Activated CD4-positive, alpha-beta memory T cell treated with anti-CD3 and anti-CD28 coated beads, Interleukin-2, amount 10 ng/mL, durations not matched to agents 7 days and 5 days (primary cell): ENCODE data around the gene CETP. TPM values are rescaled to one million over a fixed set of nuclear protein-coding genes. Genes with fewer than 3 reads are reported as not detected.
A peak's percentile ranks its signal among the peaks of the same experiment; 100 is the strongest.
"Not testable (repeated sequence)": the region's sequence is repeated elsewhere in the genome, so short reads cannot be mapped to it uniquely, and the experiment has no call there.

Experiments
- CTCF ChIA-PET: fragments of 350-600 bp; sonication (Branson Sonifier 250); formaldehyde crosslinking; loops from one replicate; lab custom pipeline; 2021; ENCODE audit warnings: antibody characterized with exemption, inconsistent platforms; lab: Charles Lee
- POLR2A ChIA-PET: fragments of 350-600 bp; sonication (Branson Sonifier 250); formaldehyde crosslinking; loops from one replicate; lab custom pipeline; 2021; ENCODE audit warnings: antibody characterized with exemption; lab: Charles Lee
- DNase-seq: peaks from one replicate; pipeline ENCODE4 v3.0.0-alpha.2; 2020
- H3K27ac Mint-ChIP-seq: one replicate; pipeline ENCODE4 v1.8.0; 2021; ENCODE audit warnings: mild to moderate bottlenecking, mixed read lengths
- H3K27me3 Mint-ChIP-seq: one replicate; pipeline ENCODE4 v1.8.0; 2021; ENCODE audit warnings: mixed read lengths
- H3K36me3 Mint-ChIP-seq: one replicate; pipeline ENCODE4 v1.8.0; 2021; ENCODE audit warnings: low read depth, mixed read lengths
- H3K4me1 Mint-ChIP-seq: one replicate; pipeline ENCODE4 v1.8.0; 2021; ENCODE audit warnings: mixed read lengths
- H3K4me3 Mint-ChIP-seq: one replicate; pipeline ENCODE4 v1.8.0; 2021; ENCODE audit warnings: mild to moderate bottlenecking, mixed read lengths
- H3K9me3 Mint-ChIP-seq: one replicate; pipeline ENCODE4 v1.8.0; 2021; ENCODE audit warnings: mixed read lengths
- total RNA-seq, 2 experiments: library from RNA; stranded (reverse); gene quantifications; one replicate each; pipeline ENCODE4 v1.2.3, GENCODE V29; 2021

CETP gene
- total RNA-seq, 2 experiments from 2014 or later: not detected

GRCh38 chr16:56929639-56930038, 32.1 kb upstream of the CETP start:
- H3K27me3 Mint-ChIP-seq: peaks cover 2% of the 10 kb centered on the region
- POLR2A ChIA-PET: interaction anchor here (3.0 to 6.6 kb wide), 2 partner anchors 10 to 15 kb away, joined by 18 to 140 read pairs; no protein-coding TSS in a partner anchor
- H3K4me1 Mint-ChIP-seq: peaks cover 18% of the 10 kb centered on the region
- peaks cover 23% of the 10 kb centered on the region for H3K36me3 Mint-ChIP-seq
- H3K27ac Mint-ChIP-seq: no peak overlapping the region
- no peak for DNase-seq
- no peaks in the 10 kb centered on the region for H3K9me3 Mint-ChIP-seq
- H3K4me3 Mint-ChIP-seq: no peak overlapping the region
- CTCF ChIA-PET: interaction anchor here (1.9 kb wide), 1 partner anchor 11 kb away, joined by 6 read pairs; no protein-coding TSS in a partner anchor

DNA sequence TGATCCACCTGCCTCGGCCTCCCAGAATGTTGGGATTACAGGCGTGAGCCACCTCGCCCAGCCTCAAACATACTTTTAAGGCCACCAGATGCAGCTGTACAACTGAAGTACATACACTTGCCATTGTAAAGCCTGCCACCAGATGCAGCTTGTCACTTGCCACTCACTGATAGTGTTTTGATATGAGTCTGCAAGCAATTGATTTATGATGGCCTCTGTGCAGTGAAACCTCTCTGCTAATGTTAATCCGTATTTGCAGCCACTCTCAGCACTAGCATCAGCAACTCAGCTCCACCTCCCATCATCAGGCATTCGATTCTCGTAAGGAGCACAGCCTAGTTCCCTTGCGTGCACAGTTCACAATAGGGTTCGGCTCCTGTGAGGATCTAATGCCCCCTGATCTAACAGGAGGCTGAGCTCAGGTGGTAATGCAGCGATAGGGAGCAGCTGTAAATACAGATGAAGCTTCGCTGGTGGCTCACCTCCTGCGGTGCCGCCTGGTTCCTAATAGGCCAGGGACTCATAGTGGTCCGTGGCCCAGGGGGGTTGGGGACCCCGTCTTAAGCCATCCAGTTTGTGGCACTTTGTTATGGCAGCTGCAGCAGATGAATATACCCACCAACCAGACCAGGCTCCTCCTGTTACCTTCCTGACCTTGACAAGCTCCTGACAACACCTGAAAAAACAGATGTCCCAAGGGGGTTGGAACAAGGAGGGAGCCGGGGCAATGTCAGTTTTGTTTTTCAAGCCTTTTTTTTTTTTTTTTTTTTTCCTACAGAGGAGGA, 31.1 kb upstream of the CETP start:
- H3K27ac Mint-ChIP-seq: peak overlapping the region; percentile 96
- H3K4me1 Mint-ChIP-seq: peaks cover 25% of the 10 kb centered on the region
- peaks cover 2% of the 10 kb centered on the region for H3K27me3 Mint-ChIP-seq
- H3K9me3 Mint-ChIP-seq: no peaks in the 10 kb centered on the region
- H3K4me3 Mint-ChIP-seq: peak overlapping the region; percentile 98
- POLR2A ChIA-PET: interaction anchor here (1.0 to 6.8 kb wide), 15 partner anchors 9 to 248 kb away, joined by 3 to 140 read pairs (median 9); partner anchors contain the start of genes NLRC5 and SLC12A3
- H3K36me3 Mint-ChIP-seq: peaks cover 33% of the 10 kb centered on the region
- no peak for DNase-seq
- CTCF ChIA-PET: interaction anchor here (0.9 to 1.9 kb wide), 3 partner anchors 10 to 61 kb away, joined by 3 to 6 read pairs (median 4); no protein-coding TSS in a partner anchor

DNA sequence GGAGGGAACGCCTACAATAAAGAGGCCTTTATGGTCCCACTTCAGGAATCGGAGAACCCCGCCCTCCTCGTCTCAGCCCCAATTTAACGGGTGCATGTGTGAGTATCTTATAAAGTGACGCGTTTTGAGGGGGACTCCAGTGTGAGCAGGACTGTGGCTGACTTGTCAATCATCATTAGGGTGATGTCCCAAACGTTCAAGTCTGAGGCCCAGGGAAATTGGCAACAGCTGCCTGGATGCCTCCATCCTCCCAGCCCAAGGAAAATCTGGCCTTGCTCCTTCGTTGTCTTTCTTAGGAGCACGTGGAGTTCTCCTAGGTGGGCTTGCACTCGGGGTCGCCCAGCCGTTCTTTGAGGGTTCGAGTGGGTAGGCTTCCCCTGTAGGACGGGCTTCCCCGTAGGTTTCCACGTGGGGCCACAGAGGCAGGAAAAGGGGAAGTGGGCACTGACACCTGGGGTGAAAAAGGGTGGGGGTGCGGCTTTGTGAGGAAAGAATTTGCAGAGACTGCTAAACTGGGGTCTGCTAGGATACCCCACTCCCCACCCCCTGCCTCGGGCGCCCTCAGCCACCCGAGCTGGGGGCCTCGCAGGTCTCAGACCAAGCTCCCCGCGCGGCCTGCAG, 30.4 kb upstream of the CETP start:
- H3K36me3 Mint-ChIP-seq: peaks cover 40% of the 10 kb centered on the region
- peak overlapping the region; percentile 96 for H3K27ac Mint-ChIP-seq
- CTCF ChIA-PET: interaction anchor here (0.9 to 1.9 kb wide), 3 partner anchors 11 to 62 kb away, joined by 3 to 6 read pairs (median 4); no protein-coding TSS in a partner anchor

DNA sequence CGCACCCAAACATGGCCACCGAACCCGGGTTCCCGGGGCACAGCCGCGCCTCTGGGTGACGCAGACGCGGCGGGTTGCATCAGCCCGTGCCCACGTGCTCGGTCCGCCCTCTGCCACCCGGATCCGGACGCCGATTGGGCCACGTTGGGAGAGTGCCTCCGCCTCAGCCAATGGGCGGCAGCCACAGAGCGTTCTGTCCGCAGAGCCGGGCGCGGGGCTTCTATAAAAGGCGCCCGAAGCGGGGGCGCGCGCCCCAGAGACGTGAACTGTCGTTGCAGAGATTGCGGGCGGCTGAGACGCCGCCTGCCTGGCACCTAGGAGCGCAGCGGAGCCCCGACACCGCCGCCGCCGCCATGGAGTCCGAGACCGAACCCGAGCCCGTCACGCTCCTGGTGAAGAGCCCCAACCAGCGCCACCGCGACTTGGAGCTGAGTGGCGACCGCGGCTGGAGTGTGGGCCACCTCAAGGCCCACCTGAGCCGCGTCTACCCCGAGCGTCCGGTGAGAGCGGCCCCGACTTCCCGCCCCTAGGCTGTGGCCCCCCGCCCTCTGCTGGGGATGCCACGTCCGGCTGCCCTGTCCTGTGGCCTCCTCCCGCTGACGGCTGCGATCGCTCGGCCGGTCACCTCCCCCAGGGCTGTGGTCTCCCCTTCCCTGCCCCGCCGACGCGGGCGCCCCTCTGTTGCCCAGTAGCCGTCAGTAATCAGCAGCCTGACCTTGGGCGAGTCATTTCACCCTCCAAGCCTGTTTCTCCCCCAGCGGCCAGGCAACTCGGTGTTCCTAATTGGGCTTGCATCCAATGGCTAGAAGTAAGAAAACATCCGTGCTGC, 29.6 kb upstream of the CETP start, which contains the start of gene HERPUD1:
TSS of gene HERPUD1 (plus strand) at position 251 of the 829 bp plus-strand sequence. CDS start at position 354, 103 bp downstream.
- no peaks in the 10 kb centered on the region for H3K9me3 Mint-ChIP-seq
- peaks cover 2% of the 10 kb centered on the region for H3K27me3 Mint-ChIP-seq
- ChIA-PET POLR2A (interaction anchor here (0.6 to 6.8 kb wide), 44 partner anchors 7 to 678 kb away, joined by 3 to 140 read pairs (median 4); partner anchors contain the start of genes NLRC5, NUDT21, OGFOD1 and SLC12A3), CTCF (interaction anchor here (0.9 to 1.6 kb wide), 2 partner anchors 11 to 63 kb away, joined by 3 to 4 read pairs; no protein-coding TSS in a partner anchor)
- peak; percentile 99 for DNase-seq
- H3K4me1 Mint-ChIP-seq: peaks cover 38% of the 10 kb centered on the region
- H3K4me3 Mint-ChIP-seq: peak within 1 kb of the TSS; percentile 98
- peak within 1 kb of the TSS; percentile 96 for H3K27ac Mint-ChIP-seq
- peaks cover 47% of the 10 kb centered on the region for H3K36me3 Mint-ChIP-seq

More for the DNA sequence above, 30.4 kb upstream of the CETP start:
- Mint-ChIP-seq H3K4me1 (peaks cover 31% of the 10 kb centered on the region), H3K9me3 (no peaks in the 10 kb centered on the region), H3K4me3 (peak overlapping the region; percentile 98), H3K27me3 (peaks cover 2% of the 10 kb centered on the region)
- POLR2A ChIA-PET: interaction anchor here (0.6 to 6.8 kb wide), 42 partner anchors 8 to 678 kb away, joined by 3 to 140 read pairs (median 4); partner anchors contain the start of genes NLRC5, NUDT21, OGFOD1 and SLC12A3
- no peak for DNase-seq

DNA sequence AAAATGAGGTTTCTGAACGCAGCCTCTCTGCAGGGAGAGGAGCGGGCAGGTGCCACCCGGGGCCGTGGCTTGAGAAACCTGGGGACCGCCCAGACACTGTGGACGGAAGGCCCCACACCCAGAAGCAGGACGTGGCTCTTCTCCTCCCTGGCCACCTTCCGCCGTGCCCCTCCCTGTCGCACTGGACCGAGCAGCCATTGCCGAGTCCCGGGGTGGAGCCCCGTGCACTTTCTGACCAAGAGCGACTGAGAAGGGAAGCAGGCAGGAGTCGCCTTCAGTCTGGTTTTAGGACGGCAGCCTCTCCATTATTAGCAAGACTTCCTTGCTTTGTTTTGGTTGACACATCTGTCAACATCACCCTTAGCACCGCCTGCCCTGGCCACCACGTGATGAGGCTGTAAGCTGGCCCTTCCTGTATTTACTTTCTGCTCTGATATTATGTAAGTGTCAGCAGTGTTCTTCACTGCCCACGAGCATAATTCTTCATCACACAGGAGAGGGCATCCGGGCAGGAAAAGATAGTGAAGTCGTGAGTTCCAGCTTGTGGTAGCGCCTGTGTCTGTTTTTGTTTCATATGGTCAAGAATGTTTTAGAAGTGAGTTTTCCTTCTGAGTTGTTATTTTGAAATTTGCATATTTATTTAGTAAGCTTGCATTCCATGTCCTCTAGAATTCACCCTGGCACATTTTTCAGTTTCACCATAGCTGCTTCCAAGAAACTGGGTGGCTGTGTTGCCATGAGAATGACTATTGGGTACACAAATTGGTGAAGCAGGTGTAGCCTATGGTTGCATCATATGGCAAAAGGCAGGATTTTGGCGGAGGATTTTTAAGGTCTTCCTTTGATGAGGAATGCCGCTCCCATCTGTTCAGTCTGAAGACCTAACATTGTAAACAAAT, 28.8 kb upstream of the CETP start:
- ChIA-PET CTCF (interaction anchor here (1.1 to 1.8 kb wide), 3 partner anchors 13 to 140 kb away, joined by 3 to 4 read pairs (median 3); no protein-coding TSS in a partner anchor), POLR2A (interaction anchor here (0.7 to 6.8 kb wide), 24 partner anchors 12 to 1066 kb away, joined by 3 to 140 read pairs (median 4); partner anchors contain the start of genes NLRC5, NUDT21, OGFOD1 and POLR2C)
- H3K36me3 Mint-ChIP-seq: peaks cover 56% of the 10 kb centered on the region
- peak overlapping the region; percentile 98 for H3K4me3 Mint-ChIP-seq
- H3K27ac Mint-ChIP-seq: peak overlapping the region; percentile 96
- DNase-seq: peak; percentile 62
- H3K9me3 Mint-ChIP-seq: no peaks in the 10 kb centered on the region
- H3K4me1 Mint-ChIP-seq: peaks cover 46% of the 10 kb centered on the region
- H3K27me3 Mint-ChIP-seq: no peaks in the 10 kb centered on the region

DNA sequence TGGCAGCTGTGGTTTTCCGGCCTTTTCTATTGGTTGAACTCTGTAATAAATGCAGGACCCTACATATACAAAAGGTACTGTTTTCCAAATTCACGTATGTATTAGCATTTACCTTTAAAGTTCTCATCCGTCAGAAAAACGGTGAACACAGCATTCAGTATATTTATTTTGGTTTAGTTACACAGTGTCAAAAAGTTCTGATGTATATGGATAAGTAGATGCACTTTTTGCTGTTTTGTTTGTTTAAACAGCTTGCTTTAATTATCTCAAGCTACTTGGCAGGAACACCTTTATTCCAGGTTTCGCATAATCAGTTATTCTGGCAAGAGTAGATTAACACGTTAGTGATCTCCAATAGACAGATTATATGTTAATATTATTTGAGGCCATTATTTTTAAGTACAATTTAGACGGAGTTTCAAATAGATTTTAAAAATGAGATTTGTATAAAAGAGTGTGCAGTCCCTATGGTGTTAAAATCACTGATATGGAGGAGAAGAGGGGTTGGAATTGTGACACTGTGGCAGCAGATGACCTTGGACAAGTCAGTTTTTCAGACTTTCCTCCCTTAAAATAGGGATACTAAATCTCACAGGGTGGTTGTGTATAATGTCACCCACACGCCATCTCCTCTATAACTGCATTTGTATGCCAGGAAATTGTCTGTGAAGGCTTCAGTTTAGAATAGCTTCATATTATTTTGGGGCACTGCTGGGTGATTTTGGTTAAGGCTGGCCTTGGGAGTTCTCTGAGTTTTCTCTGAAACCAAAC, 27.7 kb upstream of the CETP start:
- peaks cover 66% of the 10 kb centered on the region for H3K36me3 Mint-ChIP-seq
- no peaks in the 10 kb centered on the region for H3K27me3 Mint-ChIP-seq
- peak overlapping the region; percentile 98 for H3K4me3 Mint-ChIP-seq
- peaks cover 56% of the 10 kb centered on the region for H3K4me1 Mint-ChIP-seq
- H3K27ac Mint-ChIP-seq: peak overlapping the region; percentile 96
- POLR2A ChIA-PET: interaction anchor here (0.7 to 6.8 kb wide), 11 partner anchors 10 to 604 kb away, joined by 3 to 140 read pairs (median 4); partner anchors contain the start of genes NLRC5, POLR2C and SLC12A3
- CTCF ChIA-PET: interaction anchor here (0.6 to 1.8 kb wide), 6 partner anchors 14 to 1196 kb away, joined by 3 to 4 read pairs (median 3); no protein-coding TSS in a partner anchor
- DNase-seq: no peak
- no peaks in the 10 kb centered on the region for H3K9me3 Mint-ChIP-seq

GRCh38 chr16:56934599-56935145, 27.1 kb upstream of the CETP start:
- not testable (repeated sequence) for H3K27me3 Mint-ChIP-seq, DNase-seq, H3K9me3 Mint-ChIP-seq
- H3K4me3 Mint-ChIP-seq: peak overlapping the region; percentile 98
- peaks cover 63% of the 10 kb centered on the region for H3K4me1 Mint-ChIP-seq
- POLR2A ChIA-PET: interaction anchor here (1.3 to 6.8 kb wide), 5 partner anchors 10 to 107 kb away, joined by 3 to 140 read pairs (median 67); partner anchors contain the start of genes NLRC5 and SLC12A3
- H3K27ac Mint-ChIP-seq: peak overlapping the region; percentile 96
- CTCF ChIA-PET: interaction anchor here (0.6 to 1.3 kb wide), 3 partner anchors 30 to 1195 kb away, joined by 3 to 4 read pairs (median 3); no protein-coding TSS in a partner anchor
- H3K36me3 Mint-ChIP-seq: peaks cover 73% of the 10 kb centered on the region

GRCh38 chr16:56935201-56935600, 26.5 kb upstream of the CETP start:
- no peak for DNase-seq
- H3K4me3 Mint-ChIP-seq: peak overlapping the region; percentile 98
- peaks cover 68% of the 10 kb centered on the region for H3K4me1 Mint-ChIP-seq
- H3K36me3 Mint-ChIP-seq: peaks cover 78% of the 10 kb centered on the region
- ChIA-PET POLR2A (interaction anchor here (5.6 to 6.8 kb wide), 3 partner anchors 9 to 69 kb away, joined by 67 to 140 read pairs (median 100); partner anchors contain the start of gene SLC12A3), CTCF (interaction anchor here (1.3 kb wide), 1 partner anchor 29 kb away, joined by 4 read pairs; no protein-coding TSS in a partner anchor)
- H3K9me3 Mint-ChIP-seq: no peaks in the 10 kb centered on the region
- peak overlapping the region; percentile 65 for H3K27ac Mint-ChIP-seq
- no peaks in the 10 kb centered on the region for H3K27me3 Mint-ChIP-seq

GRCh38 chr16:56936491-56936890, 25.3 kb upstream of the CETP start:
- Mint-ChIP-seq H3K4me1 (peaks cover 67% of the 10 kb centered on the region), H3K27ac (peak overlapping the region; percentile 18), H3K4me3 (peak overlapping the region; percentile 98), H3K36me3 (peaks cover 89% of the 10 kb centered on the region), H3K9me3 (no peaks in the 10 kb centered on the region), H3K27me3 (no peaks in the 10 kb centered on the region)
- ChIA-PET CTCF (interaction anchor here (1.3 kb wide), 1 partner anchor 18 kb away, joined by 3 read pairs; no protein-coding TSS in a partner anchor), POLR2A (interaction anchor here (1.3 to 6.8 kb wide), 5 partner anchors 9 to 67 kb away, joined by 3 to 100 read pairs (median 7); partner anchors contain the start of gene NLRC5)
- DNase-seq: no peak
